K562 (cell line): Measurements from ENCODE around the gene ERP44. TPM values are rescaled to one million over a fixed set of nuclear protein-coding genes. Genes with fewer than 3 reads are reported as not detected.

Experiments used
- C11orf30 ChIP-seq: fragments of 450-650 bp; IDR thresholded peaks from 2 replicates; pipeline ENCODE4 v1.6.1; 2016; ENCODE audit warnings: low read depth, mild to moderate bottlenecking
- ELF2 ChIP-seq: fragments of 250-450 bp; sonication (Bioruptor Pico); IDR thresholded peaks from 2 replicates; pipeline ENCODE4 v1.5.0; 2021; ENCODE audit warnings: mild to moderate bottlenecking
- HDAC1 ChIP-seq, 2 experiments: fragments of 450-650 bp; IDR thresholded peaks; 2 replicates each; pipeline ENCODE4 v1.6.1; 2016 to 2017; ENCODE audit warnings: inconsistent platforms in 1 of 2, mild to moderate bottlenecking in 1 of 2, moderate library complexity in 1 of 2
- NBN ChIP-seq: fragments of 450-650 bp; IDR thresholded peaks from 2 replicates; pipeline ENCODE4 v1.6.1; 2016; ENCODE audit warnings: low read depth, mild to moderate bottlenecking
- NR2F6 ChIP-seq: fragments of 450-650 bp; formaldehyde crosslinking; IDR thresholded peaks from 2 replicates; pipeline ENCODE4 v1.4.0; 2020; ENCODE audit warnings: mild to moderate bottlenecking
- SIRT6 ChIP-seq: IDR thresholded peaks from one replicate; pipeline ENCODE4 v1.6.1; 2012; ENCODE audit warnings: low read depth, mild to moderate bottlenecking, control low read depth, inconsistent platforms, low read length, moderate library complexity
- TFAM ChIP-seq: fragments of 250-450 bp; sonication (Bioruptor Pico); conservative IDR thresholded peaks from 2 replicates; pipeline ENCODE4 v1.5.0; 2021; ENCODE audit warnings: mild to moderate bottlenecking, moderate library complexity
- TSC22D4 ChIP-seq: fragments of 450-650 bp; IDR thresholded peaks from 2 replicates; pipeline ENCODE4 v1.6.1; 2016; ENCODE audit warnings: missing genetic modification characterization, missing biosample characterization, control low read depth
- polyA plus RNA-seq, 8 experiments: library from polyadenylated mRNA; depleted of rRNA in 4 of 8; stranded (reverse) in 5 of 8; unstranded in 3 of 8; fragments of >200 nt; fragmentation: Nextera tagmentation in 2 of 8; fragmentation: Illumina TruSeq in 1 of 8; extraction: Ambion mirVana in 2 of 8; extraction: Trizol in 1 of 8; gene quantifications; 2 replicates each; pipeline versions ENCODE4 v1.2.1 to v1.2.3, GENCODE V29; 2011 to 2014; ENCODE audit warnings: inconsistent platforms in 1 of 8, missing spikeins in 1 of 8
- total RNA-seq, 7 experiments: library from RNA; depleted of rRNA in 6 of 7; stranded (reverse); fragments of >200 nt in 6 of 7; fragmentation: Illumina TruSeq in 2 of 7; extraction: Trizol in 2 of 7; gene quantifications; 2 replicates each; pipeline versions ENCODE4 v1.2.1 to v1.2.3, GENCODE V29; 2011 to 2021; ENCODE audit warnings: low replicate concordance in 1 of 7
- TF ChIP-seq, protein P1 (sequence below): fragments of 200-600 bp; sonication (generic); IDR thresholded peaks from one replicate; pipeline ENCODE4 v1.6.1; 2012; ENCODE audit warnings: mild to moderate bottlenecking, low read depth, low read length, inconsistent platforms
- TF ChIP-seq, protein P2 (sequence below): fragments of 250-450 bp; sonication (Bioruptor Pico); IDR thresholded peaks from 2 replicates; pipeline ENCODE4 v1.5.0; 2020; ENCODE audit warnings: mild to moderate bottlenecking
- TF ChIP-seq, protein P3 (sequence below): fragments of 250-450 bp; sonication (Bioruptor Pico); IDR thresholded peaks from 2 replicates; pipeline ENCODE4 v1.8.0; 2022; ENCODE audit warnings: inconsistent platforms, mild to moderate bottlenecking, moderate library complexity, borderline replicate concordance
- TF ChIP-seq, protein P4 (sequence below): sonication (generic); formaldehyde crosslinking; IDR thresholded peaks from 2 replicates; pipeline ENCODE4 v1.8.0; 2022; ENCODE audit warnings: mild to moderate bottlenecking, missing genetic modification reagents

ERP44 gene
- total and polyA plus RNA-seq, 9 of the 15 experiments (the other 6 are each of a cell fraction or from before 2014, with no cell fraction given) = 9.2 to 23.4 (median 13.6) TPM

DNA sequence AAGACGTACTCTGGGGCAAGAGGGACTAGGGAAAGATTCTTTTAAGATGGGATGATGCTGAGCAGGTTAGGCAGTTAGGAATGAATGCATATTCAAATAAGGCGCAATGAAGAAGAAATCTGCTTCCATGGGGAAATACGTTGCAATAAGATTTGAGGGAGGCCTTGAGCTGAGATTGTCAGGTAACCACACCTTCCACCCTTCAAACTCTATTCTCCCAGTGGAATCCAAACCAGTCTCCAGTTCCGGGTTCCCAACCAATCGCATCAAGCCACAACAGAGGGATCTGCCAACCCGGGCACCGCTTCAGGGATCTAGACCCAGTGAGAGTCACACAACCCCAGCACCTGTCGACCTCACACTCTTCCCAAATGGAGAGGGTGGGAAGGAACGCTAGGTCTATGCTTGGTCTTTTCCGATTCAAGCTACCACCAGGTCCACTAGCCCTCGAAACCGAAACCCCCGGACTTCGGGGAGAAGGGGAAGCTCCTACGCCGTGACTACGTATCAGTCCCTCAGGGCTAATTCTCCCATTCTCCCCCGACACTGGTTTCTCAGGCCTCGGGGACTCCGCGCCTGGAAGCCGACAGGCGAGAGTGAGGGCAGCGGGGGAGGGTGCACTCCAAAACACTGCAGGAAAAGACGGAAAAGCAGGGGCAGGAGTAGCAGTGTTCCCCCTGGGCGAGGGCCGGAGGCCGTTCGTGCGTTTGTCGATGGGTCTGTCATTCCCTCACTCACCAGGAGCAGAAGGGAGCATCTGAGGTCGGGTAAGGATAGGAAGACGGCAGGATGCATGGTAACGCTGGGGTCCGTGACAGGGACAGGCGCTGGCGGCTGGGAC, 534 bp downstream of the ERP44 start (continued):
- TF ChIP-seq, protein P1, sequence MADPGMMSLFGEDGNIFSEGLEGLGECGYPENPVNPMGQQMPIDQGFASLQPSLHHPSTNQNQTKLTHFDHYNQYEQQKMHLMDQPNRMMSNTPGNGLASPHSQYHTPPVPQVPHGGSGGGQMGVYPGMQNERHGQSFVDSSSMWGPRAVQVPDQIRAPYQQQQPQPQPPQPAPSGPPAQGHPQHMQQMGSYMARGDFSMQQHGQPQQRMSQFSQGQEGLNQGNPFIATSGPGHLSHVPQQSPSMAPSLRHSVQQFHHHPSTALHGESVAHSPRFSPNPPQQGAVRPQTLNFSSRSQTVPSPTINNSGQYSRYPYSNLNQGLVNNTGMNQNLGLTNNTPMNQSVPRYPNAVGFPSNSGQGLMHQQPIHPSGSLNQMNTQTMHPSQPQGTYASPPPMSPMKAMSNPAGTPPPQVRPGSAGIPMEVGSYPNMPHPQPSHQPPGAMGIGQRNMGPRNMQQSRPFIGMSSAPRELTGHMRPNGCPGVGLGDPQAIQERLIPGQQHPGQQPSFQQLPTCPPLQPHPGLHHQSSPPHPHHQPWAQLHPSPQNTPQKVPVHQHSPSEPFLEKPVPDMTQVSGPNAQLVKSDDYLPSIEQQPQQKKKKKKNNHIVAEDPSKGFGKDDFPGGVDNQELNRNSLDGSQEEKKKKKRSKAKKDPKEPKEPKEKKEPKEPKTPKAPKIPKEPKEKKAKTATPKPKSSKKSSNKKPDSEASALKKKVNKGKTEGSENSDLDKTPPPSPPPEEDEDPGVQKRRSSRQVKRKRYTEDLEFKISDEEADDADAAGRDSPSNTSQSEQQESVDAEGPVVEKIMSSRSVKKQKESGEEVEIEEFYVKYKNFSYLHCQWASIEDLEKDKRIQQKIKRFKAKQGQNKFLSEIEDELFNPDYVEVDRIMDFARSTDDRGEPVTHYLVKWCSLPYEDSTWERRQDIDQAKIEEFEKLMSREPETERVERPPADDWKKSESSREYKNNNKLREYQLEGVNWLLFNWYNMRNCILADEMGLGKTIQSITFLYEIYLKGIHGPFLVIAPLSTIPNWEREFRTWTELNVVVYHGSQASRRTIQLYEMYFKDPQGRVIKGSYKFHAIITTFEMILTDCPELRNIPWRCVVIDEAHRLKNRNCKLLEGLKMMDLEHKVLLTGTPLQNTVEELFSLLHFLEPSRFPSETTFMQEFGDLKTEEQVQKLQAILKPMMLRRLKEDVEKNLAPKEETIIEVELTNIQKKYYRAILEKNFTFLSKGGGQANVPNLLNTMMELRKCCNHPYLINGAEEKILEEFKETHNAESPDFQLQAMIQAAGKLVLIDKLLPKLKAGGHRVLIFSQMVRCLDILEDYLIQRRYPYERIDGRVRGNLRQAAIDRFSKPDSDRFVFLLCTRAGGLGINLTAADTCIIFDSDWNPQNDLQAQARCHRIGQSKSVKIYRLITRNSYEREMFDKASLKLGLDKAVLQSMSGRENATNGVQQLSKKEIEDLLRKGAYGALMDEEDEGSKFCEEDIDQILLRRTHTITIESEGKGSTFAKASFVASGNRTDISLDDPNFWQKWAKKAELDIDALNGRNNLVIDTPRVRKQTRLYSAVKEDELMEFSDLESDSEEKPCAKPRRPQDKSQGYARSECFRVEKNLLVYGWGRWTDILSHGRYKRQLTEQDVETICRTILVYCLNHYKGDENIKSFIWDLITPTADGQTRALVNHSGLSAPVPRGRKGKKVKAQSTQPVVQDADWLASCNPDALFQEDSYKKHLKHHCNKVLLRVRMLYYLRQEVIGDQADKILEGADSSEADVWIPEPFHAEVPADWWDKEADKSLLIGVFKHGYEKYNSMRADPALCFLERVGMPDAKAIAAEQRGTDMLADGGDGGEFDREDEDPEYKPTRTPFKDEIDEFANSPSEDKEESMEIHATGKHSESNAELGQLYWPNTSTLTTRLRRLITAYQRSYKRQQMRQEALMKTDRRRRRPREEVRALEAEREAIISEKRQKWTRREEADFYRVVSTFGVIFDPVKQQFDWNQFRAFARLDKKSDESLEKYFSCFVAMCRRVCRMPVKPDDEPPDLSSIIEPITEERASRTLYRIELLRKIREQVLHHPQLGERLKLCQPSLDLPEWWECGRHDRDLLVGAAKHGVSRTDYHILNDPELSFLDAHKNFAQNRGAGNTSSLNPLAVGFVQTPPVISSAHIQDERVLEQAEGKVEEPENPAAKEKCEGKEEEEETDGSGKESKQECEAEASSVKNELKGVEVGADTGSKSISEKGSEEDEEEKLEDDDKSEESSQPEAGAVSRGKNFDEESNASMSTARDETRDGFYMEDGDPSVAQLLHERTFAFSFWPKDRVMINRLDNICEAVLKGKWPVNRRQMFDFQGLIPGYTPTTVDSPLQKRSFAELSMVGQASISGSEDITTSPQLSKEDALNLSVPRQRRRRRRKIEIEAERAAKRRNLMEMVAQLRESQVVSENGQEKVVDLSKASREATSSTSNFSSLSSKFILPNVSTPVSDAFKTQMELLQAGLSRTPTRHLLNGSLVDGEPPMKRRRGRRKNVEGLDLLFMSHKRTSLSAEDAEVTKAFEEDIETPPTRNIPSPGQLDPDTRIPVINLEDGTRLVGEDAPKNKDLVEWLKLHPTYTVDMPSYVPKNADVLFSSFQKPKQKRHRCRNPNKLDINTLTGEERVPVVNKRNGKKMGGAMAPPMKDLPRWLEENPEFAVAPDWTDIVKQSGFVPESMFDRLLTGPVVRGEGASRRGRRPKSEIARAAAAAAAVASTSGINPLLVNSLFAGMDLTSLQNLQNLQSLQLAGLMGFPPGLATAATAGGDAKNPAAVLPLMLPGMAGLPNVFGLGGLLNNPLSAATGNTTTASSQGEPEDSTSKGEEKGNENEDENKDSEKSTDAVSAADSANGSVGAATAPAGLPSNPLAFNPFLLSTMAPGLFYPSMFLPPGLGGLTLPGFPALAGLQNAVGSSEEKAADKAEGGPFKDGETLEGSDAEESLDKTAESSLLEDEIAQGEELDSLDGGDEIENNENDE = no peak
- TF ChIP-seq, protein P2, sequence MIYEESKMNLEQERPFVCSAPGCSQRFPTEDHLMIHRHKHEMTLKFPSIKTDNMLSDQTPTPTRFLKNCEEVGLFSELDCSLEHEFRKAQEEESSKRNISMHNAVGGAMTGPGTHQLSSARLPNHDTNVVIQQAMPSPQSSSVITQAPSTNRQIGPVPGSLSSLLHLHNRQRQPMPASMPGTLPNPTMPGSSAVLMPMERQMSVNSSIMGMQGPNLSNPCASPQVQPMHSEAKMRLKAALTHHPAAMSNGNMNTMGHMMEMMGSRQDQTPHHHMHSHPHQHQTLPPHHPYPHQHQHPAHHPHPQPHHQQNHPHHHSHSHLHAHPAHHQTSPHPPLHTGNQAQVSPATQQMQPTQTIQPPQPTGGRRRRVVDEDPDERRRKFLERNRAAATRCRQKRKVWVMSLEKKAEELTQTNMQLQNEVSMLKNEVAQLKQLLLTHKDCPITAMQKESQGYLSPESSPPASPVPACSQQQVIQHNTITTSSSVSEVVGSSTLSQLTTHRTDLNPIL (CRISPR knock-in tag) = no peak
- peak; percentile 71; the same call in 1 of the 2 replicates for TF ChIP-seq ELF2 (CRISPR knock-in tag)
- no peak for TF ChIP-seq C11orf30
- TF ChIP-seq NBN = 0 out of 2 replicates have a peak, but pooled peaks have one; percentile 44
- no peak for TF ChIP-seq SIRT6
- TF ChIP-seq, protein P3, sequence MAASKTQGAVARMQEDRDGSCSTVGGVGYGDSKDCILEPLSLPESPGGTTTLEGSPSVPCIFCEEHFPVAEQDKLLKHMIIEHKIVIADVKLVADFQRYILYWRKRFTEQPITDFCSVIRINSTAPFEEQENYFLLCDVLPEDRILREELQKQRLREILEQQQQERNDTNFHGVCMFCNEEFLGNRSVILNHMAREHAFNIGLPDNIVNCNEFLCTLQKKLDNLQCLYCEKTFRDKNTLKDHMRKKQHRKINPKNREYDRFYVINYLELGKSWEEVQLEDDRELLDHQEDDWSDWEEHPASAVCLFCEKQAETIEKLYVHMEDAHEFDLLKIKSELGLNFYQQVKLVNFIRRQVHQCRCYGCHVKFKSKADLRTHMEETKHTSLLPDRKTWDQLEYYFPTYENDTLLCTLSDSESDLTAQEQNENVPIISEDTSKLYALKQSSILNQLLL = no peak
- TF ChIP-seq TFAM (CRISPR knock-in tag) = no peak
- TF ChIP-seq TSC22D4 = no peak
- peak in 1 of 2 experiments; percentile 15; a peak in 2 of 4 replicates for TF ChIP-seq HDAC1 (IDR thresholded peaks at IDR 0.05)
- TF ChIP-seq NR2F6 (CRISPR knock-in tag) = no peak
- TF ChIP-seq, protein P4, sequence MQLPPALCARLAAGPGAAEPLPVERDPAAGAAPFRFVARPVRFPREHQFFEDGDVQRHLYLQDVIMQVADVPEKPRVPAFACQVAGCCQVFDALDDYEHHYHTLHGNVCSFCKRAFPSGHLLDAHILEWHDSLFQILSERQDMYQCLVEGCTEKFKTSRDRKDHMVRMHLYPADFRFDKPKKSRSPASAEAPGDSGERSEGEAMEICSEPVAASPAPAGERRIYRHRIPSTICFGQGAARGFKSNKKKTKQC = peak; percentile 70; the same call in 1 of the 2 replicates
